Neural cell (in vitro differentiated cells): ENCODE results near the gene ACTN4.

Source experiments
- EP300 ChIP-seq: fragments of 450-650 bp; conservative IDR thresholded peaks from 2 replicates; pipeline ENCODE4 v1.6.1; 2014; ENCODE audit warnings: antibody characterized with exemption, mild to moderate bottlenecking, moderate library complexity; ENCODE audit not compliant: poor library complexity, severe bottlenecking
- EZH2 ChIP-seq: fragments of 200-600, 300-800 bp; shearing (Covaris generic), sonication (generic); IDR thresholded peaks from 2 replicates; pipeline ENCODE4 v1.6.1; 2014; ENCODE audit warnings: antibody characterized with exemption, low read length, borderline replicate concordance, mild to moderate bottlenecking; ENCODE audit not compliant: insufficient read depth, poor library complexity, severe bottlenecking
- MXI1 ChIP-seq: fragments of 450-650 bp; conservative IDR thresholded peaks from 2 replicates; pipeline ENCODE4 v1.6.1; 2014; ENCODE audit warnings: antibody characterized with exemption, mild to moderate bottlenecking; ENCODE audit not compliant: poor library complexity, severe bottlenecking
- POLR2AphosphoS5 ChIP-seq: IDR thresholded peaks from 2 replicates; pipeline ENCODE4 v1.6.1; 2012
- RAD21 ChIP-seq: fragments of 450-650 bp; conservative IDR thresholded peaks from 2 replicates; pipeline ENCODE4 v1.6.1; 2014; ENCODE audit warnings: antibody characterized with exemption, mild to moderate bottlenecking, moderate library complexity
- SMC3 ChIP-seq: fragments of 450-650 bp; conservative IDR thresholded peaks from 2 replicates; pipeline ENCODE4 v1.6.1; 2014; ENCODE audit warnings: antibody characterized with exemption, mild to moderate bottlenecking, moderate library complexity; ENCODE audit not compliant: poor library complexity
- TAF1 ChIP-seq: IDR thresholded peaks from 2 replicates; pipeline ENCODE4 v1.6.1; 2012; ENCODE audit warnings: low read depth
- TF ChIP-seq, protein P1 (sequence below): fragments of 450-650 bp; IDR thresholded peaks from 2 replicates; pipeline ENCODE4 v1.5.1; 2014; ENCODE audit warnings: antibody characterized with exemption, mild to moderate bottlenecking, moderate library complexity; ENCODE audit not compliant: poor library complexity, severe bottlenecking
- TF ChIP-seq, protein P2 (sequence below): IDR thresholded peaks from 2 replicates; pipeline ENCODE4 v1.6.1; 2012; ENCODE audit warnings: borderline replicate concordance

DNA sequence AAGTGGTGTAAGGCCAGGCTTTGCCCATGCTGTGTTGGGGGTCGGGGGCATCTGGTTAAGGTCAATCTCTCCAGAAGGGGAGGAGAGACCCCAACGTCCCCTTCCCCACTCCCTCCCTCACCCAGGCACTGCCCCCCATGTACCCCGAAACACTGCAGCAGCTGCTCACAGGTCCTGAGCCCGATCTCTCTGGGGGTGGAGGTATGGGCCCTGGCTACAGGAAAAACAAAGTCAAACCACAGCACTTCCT is 86.7 kb downstream of the ACTN4 start:
- TF ChIP-seq, protein P1, sequence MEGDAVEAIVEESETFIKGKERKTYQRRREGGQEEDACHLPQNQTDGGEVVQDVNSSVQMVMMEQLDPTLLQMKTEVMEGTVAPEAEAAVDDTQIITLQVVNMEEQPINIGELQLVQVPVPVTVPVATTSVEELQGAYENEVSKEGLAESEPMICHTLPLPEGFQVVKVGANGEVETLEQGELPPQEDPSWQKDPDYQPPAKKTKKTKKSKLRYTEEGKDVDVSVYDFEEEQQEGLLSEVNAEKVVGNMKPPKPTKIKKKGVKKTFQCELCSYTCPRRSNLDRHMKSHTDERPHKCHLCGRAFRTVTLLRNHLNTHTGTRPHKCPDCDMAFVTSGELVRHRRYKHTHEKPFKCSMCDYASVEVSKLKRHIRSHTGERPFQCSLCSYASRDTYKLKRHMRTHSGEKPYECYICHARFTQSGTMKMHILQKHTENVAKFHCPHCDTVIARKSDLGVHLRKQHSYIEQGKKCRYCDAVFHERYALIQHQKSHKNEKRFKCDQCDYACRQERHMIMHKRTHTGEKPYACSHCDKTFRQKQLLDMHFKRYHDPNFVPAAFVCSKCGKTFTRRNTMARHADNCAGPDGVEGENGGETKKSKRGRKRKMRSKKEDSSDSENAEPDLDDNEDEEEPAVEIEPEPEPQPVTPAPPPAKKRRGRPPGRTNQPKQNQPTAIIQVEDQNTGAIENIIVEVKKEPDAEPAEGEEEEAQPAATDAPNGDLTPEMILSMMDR: no peak
- no peak for TF ChIP-seq POLR2AphosphoS5
- TF ChIP-seq EZH2: no peak
- TF ChIP-seq, protein P2, sequence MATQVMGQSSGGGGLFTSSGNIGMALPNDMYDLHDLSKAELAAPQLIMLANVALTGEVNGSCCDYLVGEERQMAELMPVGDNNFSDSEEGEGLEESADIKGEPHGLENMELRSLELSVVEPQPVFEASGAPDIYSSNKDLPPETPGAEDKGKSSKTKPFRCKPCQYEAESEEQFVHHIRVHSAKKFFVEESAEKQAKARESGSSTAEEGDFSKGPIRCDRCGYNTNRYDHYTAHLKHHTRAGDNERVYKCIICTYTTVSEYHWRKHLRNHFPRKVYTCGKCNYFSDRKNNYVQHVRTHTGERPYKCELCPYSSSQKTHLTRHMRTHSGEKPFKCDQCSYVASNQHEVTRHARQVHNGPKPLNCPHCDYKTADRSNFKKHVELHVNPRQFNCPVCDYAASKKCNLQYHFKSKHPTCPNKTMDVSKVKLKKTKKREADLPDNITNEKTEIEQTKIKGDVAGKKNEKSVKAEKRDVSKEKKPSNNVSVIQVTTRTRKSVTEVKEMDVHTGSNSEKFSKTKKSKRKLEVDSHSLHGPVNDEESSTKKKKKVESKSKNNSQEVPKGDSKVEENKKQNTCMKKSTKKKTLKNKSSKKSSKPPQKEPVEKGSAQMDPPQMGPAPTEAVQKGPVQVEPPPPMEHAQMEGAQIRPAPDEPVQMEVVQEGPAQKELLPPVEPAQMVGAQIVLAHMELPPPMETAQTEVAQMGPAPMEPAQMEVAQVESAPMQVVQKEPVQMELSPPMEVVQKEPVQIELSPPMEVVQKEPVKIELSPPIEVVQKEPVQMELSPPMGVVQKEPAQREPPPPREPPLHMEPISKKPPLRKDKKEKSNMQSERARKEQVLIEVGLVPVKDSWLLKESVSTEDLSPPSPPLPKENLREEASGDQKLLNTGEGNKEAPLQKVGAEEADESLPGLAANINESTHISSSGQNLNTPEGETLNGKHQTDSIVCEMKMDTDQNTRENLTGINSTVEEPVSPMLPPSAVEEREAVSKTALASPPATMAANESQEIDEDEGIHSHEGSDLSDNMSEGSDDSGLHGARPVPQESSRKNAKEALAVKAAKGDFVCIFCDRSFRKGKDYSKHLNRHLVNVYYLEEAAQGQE: no peak
- no peak for TF ChIP-seq TAF1
- no peak for TF ChIP-seq RAD21
- TF ChIP-seq EP300: no peak
- TF ChIP-seq SMC3: no peak
- TF ChIP-seq MXI1: no peak
